ENCODE results near the gene USP40. TPM values are rescaled to one million over a fixed set of nuclear protein-coding genes. Genes with fewer than 3 reads are reported as not detected.

Gene USP40
- total RNA-seq, 1 donor from 2014 or later = 11.0 TPM

- intact Hi-C loops (cut with micrococcal nuclease) = no loop called here
These were observed 2.7 kb downstream of the USP40 start for GRCh38 chr2:233563663-233564430.

- intact Hi-C loops (cut with micrococcal nuclease) = no loop called here
These were observed 9.5 kb downstream of the USP40 start for GRCh38 chr2:233556881-233557736.

DNA sequence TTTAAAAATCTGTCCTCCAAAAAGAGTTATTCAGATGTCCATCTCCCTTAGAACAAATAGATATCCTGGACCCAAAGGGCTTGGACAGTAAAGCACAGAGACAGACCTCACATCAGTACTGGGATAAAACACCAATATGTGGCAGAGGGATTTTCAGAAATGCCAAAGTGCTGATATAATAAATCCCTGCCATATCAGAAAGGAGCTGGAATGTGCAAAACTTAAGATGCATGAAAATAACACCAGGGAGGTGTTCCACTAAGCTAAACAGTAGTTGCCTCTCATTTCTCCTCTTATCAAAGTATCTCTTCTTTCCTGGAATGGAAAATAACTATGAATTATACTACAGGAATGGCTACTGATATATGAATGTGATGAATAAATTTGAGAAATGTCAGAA lies 13.2 kb downstream of the USP40 start:
- intact Hi-C loops (cut with micrococcal nuclease) = no loop called here

DNA sequence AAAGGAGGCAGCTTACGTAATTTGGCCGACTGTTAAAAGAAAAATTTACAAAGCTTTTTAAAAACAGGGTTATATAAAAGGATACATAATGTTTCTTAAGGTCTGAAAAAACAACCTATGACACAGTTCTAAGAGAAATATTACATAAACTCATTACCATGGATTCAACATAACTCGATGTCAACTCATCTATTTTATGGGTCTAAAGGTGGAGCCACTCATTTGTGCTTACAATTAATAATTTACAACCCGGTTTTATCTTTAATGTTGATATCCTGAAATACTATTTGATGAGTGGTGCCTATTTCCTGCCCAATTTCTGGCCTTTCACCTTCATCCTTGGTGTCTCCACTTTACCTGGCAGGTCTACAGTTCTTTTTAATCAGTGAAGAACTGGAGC lies 15.1 kb downstream of the USP40 start:
- intact Hi-C loops (cut with micrococcal nuclease) = no loop called here

DNA sequence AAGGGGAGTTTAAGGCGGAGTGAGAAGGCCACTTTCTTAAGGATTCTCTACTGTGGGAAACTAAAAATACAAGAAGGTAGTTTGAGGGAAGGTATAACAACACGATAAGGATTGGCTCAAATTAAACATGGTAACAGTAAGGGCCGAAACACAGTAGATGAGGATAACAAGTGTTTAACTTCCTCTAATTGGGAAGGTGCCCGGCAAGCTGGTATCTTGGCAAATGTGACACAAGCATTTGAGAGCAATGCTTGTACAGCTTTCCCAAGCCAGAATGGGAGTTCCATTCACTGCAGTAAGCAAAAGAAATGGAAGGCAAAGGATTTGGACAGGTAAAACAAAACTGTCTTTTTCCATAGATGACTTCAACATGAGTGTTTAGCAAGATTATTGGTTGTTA lies 19.8 kb downstream of the USP40 start:
- intact Hi-C loops (cut with micrococcal nuclease) = no loop called here

DNA sequence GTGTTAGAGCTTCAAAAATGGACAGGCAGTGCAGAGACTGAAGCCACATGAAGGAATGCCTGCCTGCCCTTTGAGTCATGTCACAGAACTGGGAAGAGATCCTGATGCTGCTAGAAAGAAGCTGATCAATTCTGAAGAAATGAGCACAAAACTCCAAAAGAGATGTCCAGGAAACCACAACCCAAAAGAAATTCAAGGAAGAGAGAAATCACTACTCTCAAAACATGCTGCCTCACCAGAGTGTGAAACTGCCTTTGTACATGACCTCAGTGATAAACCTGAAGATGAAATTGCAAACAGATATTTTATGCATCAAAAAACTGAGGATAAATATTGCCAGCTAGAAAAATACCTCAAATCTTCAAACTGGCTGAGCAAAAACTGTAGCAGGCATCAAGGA lies 20.5 kb downstream of the USP40 start:
- intact Hi-C loops (cut with micrococcal nuclease) = no loop called here

- intact Hi-C loops (cut with micrococcal nuclease) = no loop called here
These were observed 22.4 kb downstream of the USP40 start for GRCh38 chr2:233544200-233544610.

DNA sequence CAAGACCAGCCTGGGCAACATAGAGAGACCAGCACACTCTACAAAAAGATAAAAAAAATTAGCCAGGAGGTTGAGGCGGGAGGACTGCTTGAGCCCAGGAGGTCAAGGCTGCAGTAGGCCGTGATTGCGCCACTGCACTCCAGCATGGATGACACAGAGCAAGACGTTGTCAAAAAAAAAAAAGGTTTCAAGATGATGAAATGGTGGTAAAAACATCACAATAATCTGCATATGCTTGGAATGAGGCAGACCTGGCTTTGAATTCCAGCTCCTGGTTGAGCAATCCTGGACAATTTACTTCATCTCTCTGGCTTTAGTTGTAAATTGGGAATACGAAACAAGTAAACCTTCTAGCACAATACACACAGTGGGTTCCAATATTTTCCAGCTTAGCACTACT lies 24.1 kb downstream of the USP40 start:
- intact Hi-C loops (cut with micrococcal nuclease) = no loop called here

DNA sequence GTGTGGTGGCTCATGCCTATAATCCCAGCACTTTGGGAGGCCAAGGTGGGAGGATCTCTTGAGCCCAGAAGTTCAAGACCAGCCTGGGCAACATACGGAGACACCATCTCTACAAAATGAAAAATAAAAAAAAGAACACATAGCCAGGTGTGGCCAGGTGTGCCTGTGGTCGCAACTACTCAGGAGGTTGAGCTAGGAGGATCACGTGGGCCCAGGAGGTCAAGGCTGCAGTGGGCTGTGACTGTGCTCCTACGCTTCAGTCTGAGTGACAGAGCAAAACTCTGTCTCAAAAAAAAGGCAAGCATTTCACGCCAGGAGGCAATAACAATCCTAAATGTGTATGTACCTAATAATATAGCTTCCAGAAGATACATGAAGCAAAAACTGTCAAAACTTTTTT lies 27.8 kb downstream of the USP40 start:
- intact Hi-C loops (cut with micrococcal nuclease) = no loop called here

DNA sequence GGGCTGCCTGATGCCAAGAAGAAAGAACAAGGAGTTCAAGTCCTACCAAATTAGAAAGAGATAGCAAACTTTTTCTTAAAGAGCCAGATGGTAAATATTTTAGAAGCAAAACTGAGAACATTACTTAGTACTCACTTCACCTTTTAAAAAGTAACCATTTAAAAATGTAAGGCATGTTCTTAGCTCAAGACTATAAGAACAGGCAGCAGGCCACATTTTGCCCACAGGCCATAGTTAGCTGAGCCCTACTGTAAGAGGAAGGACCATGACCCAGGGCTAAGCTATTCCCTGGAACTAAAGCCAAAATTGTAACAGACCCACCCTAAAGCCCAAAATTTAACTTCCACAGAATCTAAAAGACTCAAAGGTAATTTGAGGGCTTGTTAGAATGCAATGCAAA lies 31.3 kb downstream of the USP40 start:
- intact Hi-C loops (cut with micrococcal nuclease) = no loop called here

GRCh38 chr2:233532971-233533370 lies 33.6 kb downstream of the USP40 start:
- intact Hi-C loops (cut with micrococcal nuclease) = no loop called here

DNA sequence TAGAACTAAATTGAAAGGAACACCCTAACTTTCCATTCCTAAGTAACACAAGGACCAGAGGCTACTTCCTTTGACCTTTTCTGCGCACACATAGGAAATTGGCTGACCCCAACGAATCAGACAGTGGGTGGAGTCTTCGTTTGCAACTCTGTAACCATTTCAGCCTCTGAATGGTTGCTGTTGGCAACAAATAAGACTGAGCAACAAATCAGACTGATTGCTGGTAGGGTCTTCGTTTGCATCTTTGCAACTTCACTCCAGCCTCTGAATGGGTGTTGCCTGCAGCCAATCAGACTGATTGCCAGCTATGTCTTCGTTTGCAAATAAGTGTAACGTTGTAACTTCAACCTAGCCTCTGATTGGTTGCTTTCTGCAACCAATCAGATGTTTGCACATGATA lies 34.6 kb downstream of the USP40 start:
- intact Hi-C loops (cut with micrococcal nuclease) = no loop called here

DNA sequence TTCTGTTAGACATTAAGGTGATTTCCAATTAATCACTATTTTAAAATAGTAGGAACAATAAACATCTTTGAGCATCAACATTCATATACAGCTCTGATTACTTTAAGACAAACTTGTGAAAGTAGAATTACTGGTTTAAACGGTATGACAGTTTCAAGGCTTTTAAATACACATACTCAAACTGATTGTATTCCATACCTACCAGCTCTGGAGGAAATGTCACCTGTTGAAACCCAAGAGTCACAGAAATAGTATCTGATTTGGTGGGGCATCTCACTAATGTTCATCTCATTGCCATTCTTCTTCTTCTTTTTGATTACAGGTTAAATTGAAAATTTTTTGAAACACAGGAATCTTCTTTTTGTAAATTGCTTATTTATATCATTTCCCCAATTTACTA lies 36.2 kb downstream of the USP40 start:
- intact Hi-C loops (cut with micrococcal nuclease) = no loop called here

DNA sequence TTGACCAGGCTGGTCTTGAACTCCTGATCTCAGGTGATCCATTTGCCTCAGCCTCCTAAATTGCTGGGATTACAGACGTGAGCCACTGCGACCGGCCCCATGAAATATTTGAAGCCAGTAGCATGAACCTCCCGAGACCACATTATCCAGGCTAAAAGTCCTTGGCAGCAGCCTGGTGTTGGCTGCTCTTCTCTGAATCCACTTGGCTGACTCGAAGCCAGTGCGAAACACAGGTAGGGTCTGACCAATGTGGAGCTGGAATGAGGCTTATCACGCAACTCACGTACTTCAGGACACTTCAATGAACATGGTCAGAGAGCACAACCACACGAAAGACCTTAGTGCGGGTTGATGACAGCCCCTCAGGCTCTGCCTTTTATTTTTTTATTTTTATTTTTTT lies 38.4 kb downstream of the USP40 start:
- intact Hi-C loops (cut with micrococcal nuclease) = no loop called here

GRCh38 chr2:233525791-233526190 lies 40.8 kb downstream of the USP40 start:
- intact Hi-C loops (cut with micrococcal nuclease) = no loop called here

DNA sequence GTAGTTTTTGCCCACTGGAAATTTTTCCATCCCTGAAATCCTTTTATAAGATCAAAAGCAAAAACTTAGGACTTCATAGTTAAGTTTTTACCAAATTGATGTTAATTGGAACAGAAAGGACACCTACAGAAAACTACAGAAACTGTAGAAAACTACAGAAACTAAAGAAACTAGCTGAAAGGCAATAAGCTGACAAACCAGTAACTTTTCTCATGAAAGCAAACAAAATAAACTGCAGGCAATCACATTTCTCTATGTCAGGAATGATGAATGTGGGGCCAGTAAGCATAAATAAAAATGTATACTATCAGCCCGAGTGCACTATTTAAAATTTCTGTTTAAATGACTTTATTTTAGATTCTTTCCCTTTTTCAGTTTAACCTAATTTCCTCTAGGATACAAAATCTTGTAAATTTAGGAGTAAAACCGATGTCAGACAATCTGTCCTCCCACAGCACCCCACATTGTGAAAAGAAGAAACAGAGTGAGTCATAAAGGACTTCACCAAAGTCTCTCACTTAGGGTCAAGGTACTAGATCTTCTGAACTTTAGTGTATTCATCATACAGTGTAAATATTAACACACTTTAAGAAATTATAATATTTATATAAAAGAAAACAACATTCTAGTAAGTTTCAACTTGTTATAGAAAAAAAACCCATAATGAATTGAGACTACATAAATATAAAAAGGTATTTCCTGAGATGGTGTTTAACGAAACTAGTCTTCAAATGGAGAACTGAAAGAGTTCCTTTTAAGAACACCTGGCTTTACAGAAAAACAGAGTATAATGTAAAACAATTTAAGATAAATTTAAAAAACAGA lies 46.6 kb downstream of the USP40 start:
- intact Hi-C loops (cut with micrococcal nuclease) = no loop called here

- intact Hi-C loops (cut with micrococcal nuclease) = no loop called here
These were observed 52.5 kb downstream of the USP40 start for GRCh38 chr2:233513953-233514655.

DNA sequence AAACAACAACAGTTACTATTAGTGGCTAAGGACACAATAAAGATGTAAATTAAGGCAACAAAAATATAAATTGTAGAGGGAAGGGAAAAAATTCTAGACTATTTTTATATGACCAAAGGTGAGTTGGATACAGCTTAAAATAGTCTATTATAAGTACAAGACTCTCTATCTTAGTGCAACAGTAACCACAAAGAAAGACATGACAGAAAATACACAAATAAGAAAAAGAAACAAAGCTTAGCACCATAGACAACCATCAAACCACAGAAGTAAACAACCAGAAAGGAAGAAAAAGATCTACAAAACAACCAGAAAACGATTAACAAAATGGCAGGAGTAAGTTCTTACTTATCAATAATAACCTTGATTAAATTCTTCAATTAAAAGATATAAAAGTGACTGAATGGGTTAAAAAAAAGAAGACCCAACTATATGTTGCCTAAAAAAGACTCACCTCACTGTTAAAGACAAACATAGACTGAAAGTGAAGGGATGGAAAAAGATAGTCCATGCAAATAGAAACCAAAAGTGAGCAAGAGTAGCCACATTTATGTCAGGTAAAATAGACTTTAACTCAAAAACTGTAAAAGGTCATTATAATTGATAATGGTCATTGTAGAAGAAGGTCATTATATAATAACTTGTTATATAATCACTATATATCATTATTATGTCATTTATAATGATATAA lies 62.5 kb downstream of the USP40 start:
- intact Hi-C loops (cut with micrococcal nuclease) = no loop called here

GRCh38 chr2:233503481-233503880 lies 63.1 kb downstream of the USP40 start:
- intact Hi-C loops (cut with micrococcal nuclease) = no loop called here

- intact Hi-C loops (cut with micrococcal nuclease) = no loop called here
These were observed 65.1 kb downstream of the USP40 start for GRCh38 chr2:233501198-233502076.

All from T-helper 2 cell treated with Interferon-gamma antibody and Interleukin-4, amounts not matched to agents 100 ng/mL and 5 ng/mL, for 36 hours (primary cell).